HEK293 (cell line): ENCODE data around the gene FBXW11.
A peak's percentile ranks its signal among the peaks of the same experiment; 100 is the strongest.

ENCODE experiments used
- CTCF ChIA-PET: fragments of 350-600 bp; formaldehyde crosslinking; extraction: SDS; loops from one replicate; lab custom pipeline; 2021; ENCODE audit warnings: antibody characterized with exemption; lab: Yijun Ruan, JAX
- POLR2A ChIA-PET: fragments of 300-600 bp; formaldehyde crosslinking; extraction: SDS; loops from one replicate; lab custom pipeline; 2020; ENCODE audit warnings: antibody characterized with exemption, inconsistent platforms; lab: Yijun Ruan, JAX
- H3K27ac ChIP-seq: fragments of 200-500 bp; sonication (Bioruptor generic); 2 replicates; pipeline ENCODE4 v1.5.1; 2014; ENCODE audit warnings: low read depth, low read length, control low read depth, inconsistent platforms; ENCODE audit errors: extremely low read depth
- H3K36me3 ChIP-seq, 2 experiments: fragments of 200-500 bp in 1 of 2; sonication (Bioruptor generic) in 1 of 2; 1 replicate in 1 of 2; 2 replicates in 1 of 2; pipeline ENCODE4 v1.5.1; 2014 to 2017; ENCODE audit warnings: inconsistent platforms in 2 of 2, low read length in 2 of 2; ENCODE audit not compliant: control insufficient read depth in 2 of 2, insufficient read depth in 1 of 2
- H3K4me1 ChIP-seq: fragments of 200-500 bp; sonication (Bioruptor generic); 2 replicates; pipeline ENCODE4 v1.5.1; 2014; ENCODE audit warnings: mild to moderate bottlenecking, low read length, inconsistent platforms; ENCODE audit not compliant: control insufficient read depth, insufficient read depth
- H3K4me3 ChIP-seq: 2 replicates; pipeline ENCODE4 v1.5.1; 2011; ENCODE audit warnings: low read depth, mild to moderate bottlenecking, control low read depth, low read length, moderate library complexity
- H3K9me3 ChIP-seq: fragments of 200-500 bp; sonication (Bioruptor generic); 2 replicates; pipeline ENCODE4 v1.5.1; 2014; ENCODE audit warnings: low read depth, low read length, inconsistent platforms; ENCODE audit not compliant: control insufficient read depth, insufficient read depth
- KLF1 ChIP-seq: fragments of 450-650 bp; formaldehyde crosslinking; IDR thresholded peaks from 2 replicates; pipeline ENCODE4 v1.5.1; 2016; ENCODE audit warnings: missing biosample characterization, missing genetic modification characterization
- KLF10 ChIP-seq: fragments of 450-650 bp; IDR thresholded peaks from 2 replicates; pipeline ENCODE4 v1.5.1; 2018; ENCODE audit warnings: missing biosample characterization, mild to moderate bottlenecking, missing genetic modification characterization
- MEIS1 ChIP-seq: sonication (generic); formaldehyde crosslinking; IDR thresholded peaks from 2 replicates; pipeline ENCODE4 v1.8.1; 2022; ENCODE audit warnings: missing genetic modification reagents, mild to moderate bottlenecking, borderline replicate concordance
- MYNN ChIP-seq: fragments of 450-650 bp; formaldehyde crosslinking; IDR thresholded peaks from 2 replicates; pipeline ENCODE4 v1.5.1; 2016; ENCODE audit warnings: missing biosample characterization, missing genetic modification characterization, borderline replicate concordance
- OSR2 ChIP-seq: fragments of 450-650 bp; formaldehyde crosslinking; IDR thresholded peaks from 2 replicates; pipeline ENCODE4 v1.5.1; 2016; ENCODE audit warnings: missing biosample characterization, missing genetic modification characterization
- PATZ1 ChIP-seq: fragments of 450-650 bp; formaldehyde crosslinking; IDR thresholded peaks from 2 replicates; pipeline ENCODE4 v1.5.1; 2016; ENCODE audit warnings: missing biosample characterization, missing genetic modification characterization
- SCRT2 ChIP-seq: fragments of 450-650 bp; formaldehyde crosslinking; IDR thresholded peaks from 2 replicates; pipeline ENCODE4 v1.5.1; 2016; ENCODE audit warnings: missing biosample characterization, missing genetic modification characterization
- ZNF10 ChIP-seq: fragments of 450-650 bp; formaldehyde crosslinking; IDR thresholded peaks from 2 replicates; pipeline ENCODE4 v1.5.1; 2017; ENCODE audit warnings: missing biosample characterization, missing genetic modification characterization
- ZNF114 ChIP-seq: fragments of 450-650 bp; formaldehyde crosslinking; IDR thresholded peaks from 2 replicates; pipeline ENCODE4 v1.5.0; 2017; ENCODE audit warnings: missing biosample characterization, missing genetic modification characterization
- ZNF169 ChIP-seq: fragments of 450-650 bp; formaldehyde crosslinking; IDR thresholded peaks from 2 replicates; pipeline ENCODE4 v1.5.1; 2016; ENCODE audit warnings: missing biosample characterization, missing genetic modification characterization
- ZNF513 ChIP-seq: fragments of 450-650 bp; IDR thresholded peaks from 2 replicates; pipeline ENCODE4 v1.5.1; 2018; ENCODE audit warnings: missing biosample characterization, missing genetic modification characterization
- ZNF549 ChIP-seq: fragments of 450-650 bp; IDR thresholded peaks from 2 replicates; pipeline ENCODE4 v1.5.1; 2018; ENCODE audit warnings: missing biosample characterization, missing genetic modification characterization, mild to moderate bottlenecking, inconsistent platforms, moderate library complexity
- ZNF585B ChIP-seq: fragments of 450-650 bp; formaldehyde crosslinking; IDR thresholded peaks from 2 replicates; pipeline ENCODE4 v1.5.1; 2016; ENCODE audit warnings: missing biosample characterization, missing genetic modification characterization
- ZNF610 ChIP-seq: fragments of 450-650 bp; formaldehyde crosslinking; IDR thresholded peaks from 2 replicates; pipeline ENCODE4 v1.5.1; 2016; ENCODE audit warnings: missing biosample characterization, missing genetic modification characterization, borderline replicate concordance
- ZNF677 ChIP-seq: fragments of 450-650 bp; IDR thresholded peaks from 2 replicates; pipeline ENCODE4 v1.5.0; 2018; ENCODE audit warnings: missing biosample characterization, mild to moderate bottlenecking, missing genetic modification characterization, moderate library complexity
- ZNF777 ChIP-seq: fragments of 450-650 bp; formaldehyde crosslinking; IDR thresholded peaks from 2 replicates; pipeline ENCODE4 v1.5.1; 2017; ENCODE audit warnings: missing biosample characterization, missing genetic modification characterization, borderline replicate concordance
- ZNF791 ChIP-seq: fragments of 450-650 bp; formaldehyde crosslinking; IDR thresholded peaks from 2 replicates; pipeline ENCODE4 v1.5.1; 2016; ENCODE audit warnings: missing biosample characterization, missing genetic modification characterization
- ZNF830 ChIP-seq: fragments of 450-650 bp; IDR thresholded peaks from 2 replicates; pipeline ENCODE4 v1.5.0; 2018; ENCODE audit warnings: missing biosample characterization, missing genetic modification characterization, low read depth, mild to moderate bottlenecking, moderate library complexity
- ZSCAN4 ChIP-seq: fragments of 450-650 bp; formaldehyde crosslinking; IDR thresholded peaks from 2 replicates; pipeline ENCODE4 v1.5.1; 2017; ENCODE audit warnings: missing biosample characterization, missing genetic modification characterization
- TF ChIP-seq, protein P1 (sequence below): fragments of 450-650 bp; formaldehyde crosslinking; IDR thresholded peaks from 2 replicates; pipeline ENCODE4 v1.5.1; 2017; ENCODE audit warnings: missing biosample characterization, missing genetic modification characterization
- TF ChIP-seq, protein P2 (sequence below): fragments of 450-650 bp; formaldehyde crosslinking; IDR thresholded peaks from 2 replicates; pipeline ENCODE4 v1.5.1; 2016; ENCODE audit warnings: missing biosample characterization, missing genetic modification characterization

FBXW11 gene

GRCh38 chr5:171827162-171827561 is 179.3 kb downstream of the FBXW11 start:
- 0 out of 2 replicates have a peak, but pooled peaks cover 5% of the 10 kb centered on the region for H3K4me1 ChIP-seq

GRCh38 chr5:171826132-171826531 is 180.3 kb downstream of the FBXW11 start:
- POLR2A ChIA-PET: no interaction called here
- TF ChIP-seq ZNF830 (no peak), ZNF549 (tag by site-specific recombination) (no peak), PATZ1 (tag by site-specific recombination) (no peak), KLF1 (tag by site-specific recombination) (no peak), ZNF777 (tag by site-specific recombination) (no peak), OSR2 (tag by site-specific recombination) (peak; percentile 56; the same call in 1 of the 2 replicates), ZNF114 (no peak), SCRT2 (peak; percentile 81), ZNF791 (no peak), KLF10 (tag by site-specific recombination) (no peak), ZNF610 (no peak), ZNF677 (tag by site-specific recombination) (no peak), MEIS1 (no peak), ZNF585B (tag by site-specific recombination) (no peak), ZSCAN4 (tag by site-specific recombination) (no peak), ZNF10 (tag by site-specific recombination) (no peak), ZNF169 (no peak), MYNN (tag by site-specific recombination) (no peak), ZNF513 (no peak)
- TF ChIP-seq, protein P1, sequence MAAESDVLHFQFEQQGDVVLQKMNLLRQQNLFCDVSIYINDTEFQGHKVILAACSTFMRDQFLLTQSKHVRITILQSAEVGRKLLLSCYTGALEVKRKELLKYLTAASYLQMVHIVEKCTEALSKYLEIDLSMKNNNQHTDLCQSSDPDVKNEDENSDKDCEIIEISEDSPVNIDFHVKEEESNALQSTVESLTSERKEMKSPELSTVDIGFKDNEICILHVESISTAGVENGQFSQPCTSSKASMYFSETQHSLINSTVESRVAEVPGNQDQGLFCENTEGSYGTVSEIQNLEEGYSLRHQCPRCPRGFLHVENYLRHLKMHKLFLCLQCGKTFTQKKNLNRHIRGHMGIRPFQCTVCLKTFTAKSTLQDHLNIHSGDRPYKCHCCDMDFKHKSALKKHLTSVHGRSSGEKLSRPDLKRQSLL (tag by site-specific recombination): no peak
- TF ChIP-seq, protein P2, sequence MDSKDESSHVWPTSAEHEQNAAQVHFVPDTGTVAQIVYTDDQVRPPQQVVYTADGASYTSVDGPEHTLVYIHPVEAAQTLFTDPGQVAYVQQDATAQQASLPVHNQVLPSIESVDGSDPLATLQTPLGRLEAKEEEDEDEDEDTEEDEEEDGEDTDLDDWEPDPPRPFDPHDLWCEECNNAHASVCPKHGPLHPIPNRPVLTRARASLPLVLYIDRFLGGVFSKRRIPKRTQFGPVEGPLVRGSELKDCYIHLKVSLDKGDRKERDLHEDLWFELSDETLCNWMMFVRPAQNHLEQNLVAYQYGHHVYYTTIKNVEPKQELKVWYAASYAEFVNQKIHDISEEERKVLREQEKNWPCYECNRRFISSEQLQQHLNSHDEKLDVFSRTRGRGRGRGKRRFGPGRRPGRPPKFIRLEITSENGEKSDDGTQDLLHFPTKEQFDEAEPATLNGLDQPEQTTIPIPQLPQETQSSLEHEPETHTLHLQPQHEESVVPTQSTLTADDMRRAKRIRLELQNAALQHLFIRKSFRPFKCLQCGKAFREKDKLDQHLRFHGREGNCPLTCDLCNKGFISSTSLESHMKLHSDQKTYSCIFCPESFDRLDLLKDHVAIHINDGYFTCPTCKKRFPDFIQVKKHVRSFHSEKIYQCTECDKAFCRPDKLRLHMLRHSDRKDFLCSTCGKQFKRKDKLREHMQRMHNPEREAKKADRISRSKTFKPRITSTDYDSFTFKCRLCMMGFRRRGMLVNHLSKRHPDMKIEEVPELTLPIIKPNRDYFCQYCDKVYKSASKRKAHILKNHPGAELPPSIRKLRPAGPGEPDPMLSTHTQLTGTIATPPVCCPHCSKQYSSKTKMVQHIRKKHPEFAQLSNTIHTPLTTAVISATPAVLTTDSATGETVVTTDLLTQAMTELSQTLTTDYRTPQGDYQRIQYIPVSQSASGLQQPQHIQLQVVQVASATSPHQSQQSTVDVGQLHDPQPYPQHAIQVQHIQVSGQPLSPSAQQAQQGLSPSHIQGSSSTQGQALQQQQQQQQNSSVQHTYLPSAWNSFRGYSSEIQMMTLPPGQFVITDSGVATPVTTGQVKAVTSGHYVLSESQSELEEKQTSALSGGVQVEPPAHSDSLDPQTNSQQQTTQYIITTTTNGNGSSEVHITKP (tag by site-specific recombination): no peak

More at GRCh38 chr5:171827162-171827561, 179.3 kb downstream of the FBXW11 start:
- TF ChIP-seq ZNF610: no peak
- peak; percentile 66 for TF ChIP-seq ZSCAN4 (tag by site-specific recombination)
- ChIA-PET CTCF (no interaction called here), POLR2A (no interaction called here)
- Histone ChIP-seq H3K27ac (no peak overlapping the region), H3K4me3 (no peak overlapping the region), H3K9me3 (no peaks in the 10 kb centered on the region), H3K36me3 (no peaks in the 10 kb centered on the region)

More at GRCh38 chr5:171826132-171826531, 180.3 kb downstream of the FBXW11 start:
- Histone ChIP-seq H3K9me3 (no peaks in the 10 kb centered on the region), H3K4me3 (no peak overlapping the region), H3K27ac (no peak overlapping the region), H3K36me3 (no peaks in the 10 kb centered on the region), H3K4me1 (0 out of 2 replicates have a peak, but pooled peaks cover 5% of the 10 kb centered on the region)
- CTCF ChIA-PET: interaction anchor here (1.1 kb wide), 1 partner anchor 13 kb away, joined by 3 read pairs; no protein-coding TSS in a partner anchor
